Activated CD4-positive, alpha-beta T cell treated with anti-CD3 and anti-CD28 coated beads, Interleukin-10, Interleukin-2, amounts not matched to agents 100 ng/mL and 50 ng/mL, durations not matched to agents 16 hours and 8 hours (primary cell): Measurements from ENCODE around the gene SAMD11.
"Not testable (repeated sequence)": the region's sequence is repeated elsewhere in the genome, so short reads cannot be mapped to it uniquely, and the experiment has no call there.

Experiments
- DNase-seq: peaks from one replicate; pipeline ENCODE4 v3.0.0-alpha.2; 2020

The SAMD11 gene

GRCh38 chr1:980137-980571 is 56.4 kb downstream of the SAMD11 start:
- no peak for DNase-seq

- no peak for DNase-seq
These were observed 57.1 kb downstream of the SAMD11 start for GRCh38 chr1:980602-981395.

GRCh38 chr1:981491-981954 is 57.8 kb downstream of the SAMD11 start:
- DNase-seq = no peak

GRCh38 chr1:981955-982558 is 58.3 kb downstream of the SAMD11 start, which contains the start of gene PERM1:
Gene PERM1 (minus strand): TSS chr1:982093. CDS start chr1:981029, 1,064 bp downstream.
- DNase-seq = no peak

GRCh38 chr1:982765-983436 is 59.2 kb downstream of the SAMD11 start:
- DNase-seq = no peak

- peak; percentile 59 for DNase-seq
These were observed 60.2 kb downstream of the SAMD11 start for GRCh38 chr1:983798-984475.

- no peak for DNase-seq
These were observed 60.7 kb downstream of the SAMD11 start for GRCh38 chr1:984476-984814.

- DNase-seq = no peak
These were observed 61.4 kb downstream of the SAMD11 start for GRCh38 chr1:985126-985525.

GRCh38 chr1:988061-988460 is 64.3 kb downstream of the SAMD11 start:
- DNase-seq = not testable (repeated sequence)

- not testable (repeated sequence) for DNase-seq
These were observed 67.6 kb downstream of the SAMD11 start for GRCh38 chr1:991275-991674.

- DNase-seq = no peak
These were observed 68.2 kb downstream of the SAMD11 start for GRCh38 chr1:991895-992294.

- DNase-seq = peak; percentile 58
These were observed 68.6 kb downstream of the SAMD11 start for GRCh38 chr1:992362-992761.

- no peak for DNase-seq
These were observed 69.8 kb downstream of the SAMD11 start for GRCh38 chr1:993379-993995.
